GM12891 (cell line): Measurements from ENCODE around the gene SORCS2.

ENCODE experiments used
- PAX5 ChIP-seq: IDR thresholded peaks from 2 replicates; pipeline ENCODE4 v1.6.1; 2011; ENCODE audit warnings: low read length, moderate library complexity, mild to moderate bottlenecking; ENCODE audit not compliant: insufficient read depth, severe bottlenecking
- POLR2A ChIP-seq: IDR thresholded peaks from 2 replicates; pipeline ENCODE4 v1.6.1; 2011; ENCODE audit warnings: low read depth, low read length, control low read depth
- POLR2AphosphoS5 ChIP-seq: IDR thresholded peaks from 2 replicates; pipeline ENCODE4 v1.6.1; 2011; ENCODE audit warnings: low read depth, low read length, control low read depth
- SPI1 ChIP-seq: IDR thresholded peaks from 2 replicates; pipeline ENCODE4 v1.6.1; 2011; ENCODE audit warnings: low read depth, low read length, control low read depth
- TAF1 ChIP-seq: IDR thresholded peaks from 2 replicates; pipeline ENCODE4 v1.6.1; 2011; ENCODE audit warnings: low read depth, low read length, control low read depth

DNA sequence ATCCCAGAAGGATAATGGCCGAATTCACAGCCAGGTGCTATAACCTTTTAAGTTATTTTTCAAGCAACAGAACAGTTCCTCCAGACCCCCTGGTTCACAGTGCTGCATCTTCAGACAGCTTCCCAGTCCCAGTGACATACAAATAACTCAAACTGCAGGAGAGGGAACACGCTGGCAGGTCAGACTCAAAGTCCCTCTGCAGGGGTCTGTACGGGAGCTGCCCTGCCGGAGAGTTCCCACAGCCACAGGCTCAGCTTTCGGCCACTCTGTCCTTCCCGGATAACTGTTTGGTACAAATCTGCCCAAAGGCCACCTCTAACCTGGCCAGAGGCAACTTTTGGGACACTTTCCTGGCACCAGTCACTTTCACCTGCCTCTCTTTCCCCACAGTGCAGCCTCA is 517.1 kb downstream of the SORCS2 start:
- TF ChIP-seq POLR2AphosphoS5 (no peak), POLR2A (no peak), PAX5 (no peak), SPI1 (no peak), TAF1 (no peak)
